Upper lobe of right lung (tissue), 1 donor: Measurements from ENCODE around the gene RAB6A. TPM values are rescaled to one million over a fixed set of nuclear protein-coding genes. Genes with fewer than 3 reads are reported as not detected.
"Not testable (repeated sequence)": the region's sequence is repeated elsewhere in the genome, so short reads cannot be mapped to it uniquely, and the experiment has no call there.

Experiments
- ATAC-seq: fragments of 200-7000 bp; cut with Tn5 transposase; one replicate; pipeline ENCODE4 v1.9.1; 2020; ENCODE audit warnings: mild to moderate bottlenecking, moderate library complexity
- DNase-seq: peaks from one replicate; pipeline ENCODE4 v3.0.0-alpha.2; 2020
- H3K27ac ChIP-seq: fragments of 200-600 bp; one replicate; pipeline ENCODE4 v1.8.0; 2022
- H3K27me3 ChIP-seq: fragments of 200-600 bp; one replicate; pipeline ENCODE4 v1.8.0; 2022; ENCODE audit warnings: mild to moderate bottlenecking
- H3K36me3 ChIP-seq: fragments of 200-600 bp; one replicate; pipeline ENCODE4 v1.8.0; 2022
- H3K4me1 ChIP-seq: fragments of 200-600 bp; one replicate; pipeline ENCODE4 v1.8.0; 2022
- H3K4me3 ChIP-seq: fragments of 200-600 bp; one replicate; pipeline ENCODE4 v1.8.0; 2022; ENCODE audit warnings: mild to moderate bottlenecking
- H3K9me3 ChIP-seq: fragments of 200-600 bp; one replicate; pipeline ENCODE4 v1.8.0; 2022
- CTCF ChIP-seq: fragments of 200-600 bp; IDR thresholded peaks from one replicate; pipeline ENCODE4 v1.8.0; 2022; ENCODE audit warnings: antibody characterized with exemption
- intact Hi-C: fragments of 100-400 bp; cut with DNase I; formaldehyde crosslinking; loops from one replicate; pipeline ENCODE4 v1.11.0; 2022
- total RNA-seq: library from RNA; stranded (reverse); fragmentation: NEBNext Ultra II Directional; extraction: Animal tissue kit (Norgen Biotek cat#: 25700); gene quantifications from one replicate; pipeline ENCODE4 v1.2.1, GENCODE V29; 2021
- donor health status: DM: no; HTN: yes; CAD: no; lungs with severe emphysema.

Gene RAB6A
- total RNA-seq, 1 donor from 2014 or later: 137 TPM

GRCh38 chr11:73755670-73756069 lies 5.2 kb downstream of the RAB6A start:
- no peaks in the 10 kb centered on the region for H3K27me3 ChIP-seq
- peaks cover 38% of the 10 kb centered on the region for H3K4me1 ChIP-seq
- DNase-seq (no peak), ATAC-seq (no peak)
- no peak for TF ChIP-seq CTCF
- no peaks in the 10 kb centered on the region for H3K9me3 ChIP-seq
- intact Hi-C loops: no loop called here
- no peak overlapping the region for H3K4me3 ChIP-seq
- H3K27ac ChIP-seq: no peak overlapping the region
- H3K36me3 ChIP-seq: peaks cover 3% of the 10 kb centered on the region

DNA sequence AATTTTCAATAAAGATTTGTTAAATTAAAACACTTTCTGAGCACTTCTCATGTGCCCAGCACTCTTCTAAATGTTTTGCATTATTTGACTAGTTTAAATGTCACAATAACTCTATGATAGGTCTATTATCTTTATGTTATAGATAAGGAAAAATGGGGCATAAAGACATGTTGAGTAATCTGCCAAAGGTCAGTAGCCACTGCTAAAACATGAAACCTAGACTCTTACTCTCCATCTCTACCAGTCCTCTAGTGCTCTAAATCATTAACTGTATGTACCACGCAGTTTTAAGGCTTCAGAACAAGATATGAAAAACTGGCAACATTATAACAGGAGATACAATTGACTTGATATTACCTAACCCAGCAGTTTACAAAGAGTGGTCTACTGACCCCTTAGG lies 6.9 kb downstream of the RAB6A start:
- ATAC-seq (no peak), DNase-seq (no peak)
- TF ChIP-seq CTCF: no peak
- H3K36me3 ChIP-seq: peaks cover 3% of the 10 kb centered on the region
- H3K9me3 ChIP-seq: no peaks in the 10 kb centered on the region
- no peak overlapping the region for H3K27ac ChIP-seq
- H3K4me3 ChIP-seq: no peak overlapping the region
- peaks cover 37% of the 10 kb centered on the region for H3K4me1 ChIP-seq
- intact Hi-C loops: no loop called here
- no peaks in the 10 kb centered on the region for H3K27me3 ChIP-seq

GRCh38 chr11:73752903-73753302 lies 8.0 kb downstream of the RAB6A start:
- H3K27ac ChIP-seq: peak overlapping the region; percentile 37
- no peaks in the 10 kb centered on the region for H3K9me3 ChIP-seq
- DNase-seq: peak; percentile 72
- ATAC-seq: peak; percentile 68
- peaks cover 28% of the 10 kb centered on the region for H3K4me1 ChIP-seq
- TF ChIP-seq CTCF: no peak
- H3K4me3 ChIP-seq: no peak overlapping the region
- intact Hi-C loops: no loop called here
- H3K27me3 ChIP-seq: no peaks in the 10 kb centered on the region
- H3K36me3 ChIP-seq: peaks cover 3% of the 10 kb centered on the region

DNA sequence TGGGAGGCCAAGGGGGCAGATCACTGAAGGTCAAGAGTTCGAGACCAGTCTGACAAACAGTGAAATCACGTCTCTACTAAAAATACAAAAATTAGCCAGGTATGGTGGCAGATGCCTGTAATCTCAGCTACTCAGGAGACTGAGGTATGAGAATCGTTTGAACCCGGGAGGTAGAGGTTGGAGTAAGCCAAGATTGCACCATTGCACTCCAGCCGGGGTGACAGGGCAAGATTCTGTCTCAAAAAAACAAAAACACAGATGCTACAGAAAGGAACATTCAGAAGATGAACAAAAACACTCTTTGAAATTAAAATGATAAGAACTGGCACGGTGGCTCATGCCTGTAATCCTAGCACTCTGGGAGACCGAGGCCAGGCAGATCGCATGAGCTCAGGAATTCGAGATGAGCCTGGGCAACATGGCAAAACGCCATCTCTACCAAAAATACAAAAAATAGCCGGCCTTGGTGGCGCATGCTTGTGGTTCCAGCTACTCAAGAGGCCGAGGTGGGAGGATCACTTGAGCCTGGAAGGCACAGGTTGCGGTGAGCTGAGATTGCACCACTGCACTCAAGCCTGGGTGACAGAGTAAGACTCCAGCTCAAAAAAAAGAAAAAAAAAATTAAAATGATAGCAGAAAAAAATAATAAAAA lies 8.5 kb downstream of the RAB6A start:
- H3K4me1 ChIP-seq: peaks cover 26% of the 10 kb centered on the region
- no peaks in the 10 kb centered on the region for H3K27me3 ChIP-seq
- no peak for TF ChIP-seq CTCF
- intact Hi-C loops: no loop called here
- peaks cover 3% of the 10 kb centered on the region for H3K36me3 ChIP-seq
- peak overlapping the region; percentile 24 for H3K27ac ChIP-seq
- H3K9me3 ChIP-seq: no peaks in the 10 kb centered on the region
- peak; percentile 83 for DNase-seq
- peak; percentile 74 for ATAC-seq
- no peak overlapping the region for H3K4me3 ChIP-seq

DNA sequence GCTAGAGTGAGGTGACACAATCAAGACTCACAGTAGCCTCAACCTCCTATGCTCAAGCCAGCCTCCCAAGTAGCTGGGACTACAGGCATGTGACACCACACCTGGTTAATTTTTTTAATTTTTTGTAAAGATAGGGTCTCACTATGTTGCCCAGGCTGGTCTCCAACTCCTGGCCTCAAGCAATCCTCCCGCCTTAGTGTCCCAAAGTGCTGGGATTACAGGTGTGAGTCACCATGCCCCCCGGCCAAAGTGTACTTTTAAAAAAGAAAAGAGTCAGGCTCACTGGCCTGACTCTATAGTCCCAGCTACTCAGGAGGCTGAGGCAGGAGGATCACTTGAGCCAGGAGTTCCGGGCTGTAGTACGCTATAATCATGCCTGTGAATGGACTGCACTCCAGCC lies 10.0 kb downstream of the RAB6A start:
- intact Hi-C loops, DNase-seq, H3K36me3 ChIP-seq, H3K9me3 ChIP-seq, ATAC-seq, H3K27me3 ChIP-seq, H3K27ac ChIP-seq, H3K4me3 ChIP-seq: not testable (repeated sequence)
- H3K4me1 ChIP-seq: peaks cover 20% of the 10 kb centered on the region

- no peak for TF ChIP-seq CTCF
- Histone ChIP-seq H3K36me3 (peaks cover 3% of the 10 kb centered on the region), H3K9me3 (no peaks in the 10 kb centered on the region), H3K4me3 (no peak overlapping the region), H3K27me3 (no peaks in the 10 kb centered on the region), H3K27ac (no peak overlapping the region), H3K4me1 (peaks cover 20% of the 10 kb centered on the region)
- no peak for DNase-seq
- ATAC-seq: no peak
- intact Hi-C loops: no loop called here
Measured at GRCh38 chr11:73750228-73750627, 10.6 kb downstream of the RAB6A start.
